HG03378 (cell line): ENCODE results near the gene POU3F4.

Experiments
- ATAC-seq: cut with Tn5 transposase; IDR thresholded peaks from one replicate; pipeline ENCODE4 v1.9.1; 2021; ENCODE audit warnings: mild to moderate bottlenecking, moderate library complexity; ENCODE audit not compliant: unreplicated experiment

POU3F4 gene

GRCh38 chrX:83508006-83508405, at the start of gene POU3F4:
Gene POU3F4 (plus strand): TSS chrX:83508290. CDS start chrX:83508325, 35 bp downstream.
- ATAC-seq = no peak

- ATAC-seq = peak; percentile 99
These were observed 38.5 kb upstream of the POU3F4 start for GRCh38 chrX:83469551-83469950.

- ATAC-seq = no peak
These were observed 12.2 kb upstream of the POU3F4 start for GRCh38 chrX:83495898-83496297.

GRCh38 chrX:83501003-83501402, 7.1 kb upstream of the POU3F4 start:
- ATAC-seq = no peak

- no peak for ATAC-seq
These were observed 6.6 kb upstream of the POU3F4 start for GRCh38 chrX:83501530-83501929.

- ATAC-seq = no peak
These were observed 3.2 kb upstream of the POU3F4 start for GRCh38 chrX:83504721-83505479.

- ATAC-seq = no peak
These were observed 600 bp downstream of the POU3F4 start for GRCh38 chrX:83508526-83509253.

GRCh38 chrX:83509254-83509801, 1.2 kb downstream of the POU3F4 start:
- no peak for ATAC-seq

- no peak for ATAC-seq
These were observed 2.5 kb downstream of the POU3F4 start for GRCh38 chrX:83510510-83511062.

- ATAC-seq = no peak
These were observed 3.1 kb downstream of the POU3F4 start for GRCh38 chrX:83511208-83511607.

- ATAC-seq = no peak
These were observed 4.0 kb downstream of the POU3F4 start for GRCh38 chrX:83512111-83512510.

- ATAC-seq = no peak
These were observed 8.5 kb downstream of the POU3F4 start for GRCh38 chrX:83516597-83516996.

GRCh38 chrX:83521905-83522304, 13.8 kb downstream of the POU3F4 start:
- ATAC-seq = no peak

GRCh38 chrX:83529950-83530349, 21.9 kb downstream of the POU3F4 start:
- ATAC-seq = no peak

- peak; percentile 82 for ATAC-seq
These were observed 27.5 kb downstream of the POU3F4 start for GRCh38 chrX:83535417-83536196.
